Uterus (tissue), 4 donors: Measurements from ENCODE around the gene ZDHHC3. TPM values are rescaled to one million over a fixed set of nuclear protein-coding genes. Genes with fewer than 3 reads are reported as not detected.

ENCODE experiments used
- DNase-seq, 2 donors: peaks; one replicate each; pipeline ENCODE4 v3.0.0-alpha.2; 2019 to 2020
- H3K27ac ChIP-seq, 2 donors: fragments of 200-600 bp; sonication (generic); 1 replicate in 1 of 2; 2 replicates in 1 of 2; pipeline ENCODE4 v1.5.1; 2016 to 2018
- H3K27me3 ChIP-seq, 2 donors: fragments of 200-600 bp; sonication (generic); one replicate each; pipeline ENCODE4 v1.5.1; 2018 to 2019; ENCODE audit warnings: control low read depth in 1 of 2
- H3K36me3 ChIP-seq, 2 donors: fragments of 200-600 bp; sonication (generic); one replicate each; pipeline ENCODE4 v1.5.1; 2019; ENCODE audit warnings: control low read depth in 1 of 2
- H3K4me1 ChIP-seq, 2 donors: fragments of 200-600 bp; sonication (generic); one replicate each; pipeline ENCODE4 v1.5.1; 2018 to 2019; ENCODE audit warnings: control low read depth in 1 of 2
- H3K4me3 ChIP-seq, 2 donors: fragments of 200-600 bp; sonication (generic); 1 replicate in 1 of 2; 2 replicates in 1 of 2; pipeline ENCODE4 v1.5.1; 2018 to 2019; ENCODE audit warnings: mild to moderate bottlenecking in 1 of 2
- H3K9me3 ChIP-seq, 2 donors: fragments of 200-600 bp; sonication (generic); one replicate each; pipeline ENCODE4 v1.5.1; 2019; ENCODE audit warnings: control low read depth in 1 of 2
- CTCF ChIP-seq, 4 experiments: fragments of 200-600 bp in 2 of 4; fragments of 450-650 bp in 2 of 4; sonication (generic) in 2 of 4; IDR thresholded peaks; one replicate each; pipeline ENCODE4 v1.5.1; 2016 to 2019; ENCODE audit warnings: antibody characterized with exemption in 4 of 4, mild to moderate bottlenecking in 2 of 4, moderate library complexity in 1 of 4
- POLR2A ChIP-seq, 2 donors: fragments of 450-650 bp; IDR thresholded peaks; one replicate each; pipeline ENCODE4 v1.6.1; 2016; ENCODE audit warnings: antibody characterized with exemption in 2 of 2, mild to moderate bottlenecking in 1 of 2, moderate library complexity in 1 of 2
- intact Hi-C: fragments of 100-400 bp; cut with DNase I; formaldehyde crosslinking; loops from one replicate; pipeline ENCODE4 v1.15.1; 2023; ENCODE audit warnings: low total_unique reads
- total RNA-seq, 4 donors: library from RNA; depleted of rRNA in 3 of 4; stranded (reverse); fragments of >200 nt in 3 of 4; gene quantifications; one replicate each; pipeline versions ENCODE4 v1.1.0 to v1.2.4, GENCODE V29; 2014 to 2023
- donor health status: DM: yes; HTN: yes; CAD: no.

The ZDHHC3 gene
- total RNA-seq, 4 donors from 2014 or later = 29.7 to 76.2 (median 56.2) TPM

DNA sequence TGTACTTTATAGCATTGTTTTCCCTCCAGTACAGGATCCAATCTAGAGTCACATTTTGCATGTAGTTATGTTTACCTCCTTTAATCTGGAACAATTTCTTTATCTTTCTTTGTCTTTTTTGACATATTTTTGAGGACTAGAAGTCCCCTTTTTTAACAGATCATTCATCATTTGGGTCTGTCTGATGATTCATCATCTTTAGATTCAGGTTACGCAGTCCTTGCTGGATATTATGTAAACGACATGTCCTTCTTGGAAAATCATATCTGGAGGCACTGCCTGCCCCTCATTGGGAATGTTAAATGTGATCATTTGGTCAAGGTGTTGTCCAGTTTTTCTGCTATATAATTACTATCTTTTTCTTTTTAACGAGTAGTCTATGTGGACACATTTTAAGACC, 83.3 kb downstream of the ZDHHC3 start:
- TF ChIP-seq CTCF (IDR thresholded peaks at IDR 0.05) (no peak), POLR2A (IDR thresholded peaks at IDR 0.05) (no peak)
- no peak overlapping the region for H3K4me3 ChIP-seq
- H3K36me3 ChIP-seq = no peaks in the 10 kb centered on the region
- H3K9me3 ChIP-seq = no peaks in the 10 kb centered on the region
- intact Hi-C loops = no loop called here
- no peaks in the 10 kb centered on the region for H3K27me3 ChIP-seq
- no peak for DNase-seq
- H3K4me1 ChIP-seq = no peaks in the 10 kb centered on the region
- H3K27ac ChIP-seq = no peak overlapping the region

GRCh38 chr3:44890852-44891251, 85.1 kb downstream of the ZDHHC3 start:
- H3K27ac ChIP-seq = no peak overlapping the region
- DNase-seq = no peak
- H3K4me3 ChIP-seq = no peak overlapping the region
- intact Hi-C loops = no loop called here
- no peak for TF ChIP-seq POLR2A (IDR thresholded peaks at IDR 0.05)
- no peak for TF ChIP-seq CTCF (IDR thresholded peaks at IDR 0.05)
- no peaks in the 10 kb centered on the region for H3K9me3 ChIP-seq
- H3K4me1 ChIP-seq = no peaks in the 10 kb centered on the region
- H3K36me3 ChIP-seq = no peaks in the 10 kb centered on the region
- H3K27me3 ChIP-seq = no peaks in the 10 kb centered on the region

GRCh38 chr3:44890258-44890657, 85.7 kb downstream of the ZDHHC3 start:
- TF ChIP-seq POLR2A (IDR thresholded peaks at IDR 0.05) (no peak), CTCF (IDR thresholded peaks at IDR 0.05) (no peak)
- no peak overlapping the region for H3K27ac ChIP-seq
- DNase-seq = no peak
- no peaks in the 10 kb centered on the region for H3K9me3 ChIP-seq
- H3K27me3 ChIP-seq = no peaks in the 10 kb centered on the region
- no peaks in the 10 kb centered on the region for H3K36me3 ChIP-seq
- no peak overlapping the region for H3K4me3 ChIP-seq
- H3K4me1 ChIP-seq = no peaks in the 10 kb centered on the region
- intact Hi-C loops = no loop called here

DNA sequence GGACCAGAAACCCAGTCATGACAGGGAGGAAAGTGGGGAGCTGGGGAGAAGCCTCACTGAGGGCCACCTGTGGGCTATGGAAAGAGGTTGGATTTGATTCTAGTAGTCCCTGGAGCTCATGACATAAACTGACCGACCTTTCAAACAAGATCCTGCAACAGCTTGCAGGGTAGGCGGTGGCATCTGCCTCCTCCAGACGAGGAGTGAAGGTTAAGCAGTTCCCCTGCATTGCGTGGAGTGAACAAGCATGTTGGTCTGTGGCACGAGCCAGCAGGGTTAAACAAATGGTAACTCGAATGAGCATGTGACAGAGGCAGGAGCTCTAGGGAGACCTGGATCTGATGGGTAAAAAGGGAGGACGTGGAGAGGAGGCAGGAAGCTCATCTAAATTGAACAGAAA, 88.9 kb downstream of the ZDHHC3 start:
- H3K27me3 ChIP-seq = no peaks in the 10 kb centered on the region
- no peak for DNase-seq
- TF ChIP-seq POLR2A (IDR thresholded peaks at IDR 0.05) (no peak), CTCF (IDR thresholded peaks at IDR 0.05) (no peak)
- H3K36me3 ChIP-seq = no peaks in the 10 kb centered on the region
- H3K9me3 ChIP-seq = no peaks in the 10 kb centered on the region
- H3K4me3 ChIP-seq = no peak overlapping the region
- intact Hi-C loops = no loop called here
- H3K4me1 ChIP-seq = no peaks in the 10 kb centered on the region
- H3K27ac ChIP-seq = no peak overlapping the region

GRCh38 chr3:44886561-44886960, 89.4 kb downstream of the ZDHHC3 start:
- intact Hi-C loops = no loop called here
- H3K36me3 ChIP-seq = no peaks in the 10 kb centered on the region
- DNase-seq = no peak
- no peak overlapping the region for H3K4me3 ChIP-seq
- no peak for TF ChIP-seq POLR2A (IDR thresholded peaks at IDR 0.05)
- no peak for TF ChIP-seq CTCF (IDR thresholded peaks at IDR 0.05)
- no peaks in the 10 kb centered on the region for H3K27me3 ChIP-seq
- no peaks in the 10 kb centered on the region for H3K4me1 ChIP-seq
- no peak overlapping the region for H3K27ac ChIP-seq
- H3K9me3 ChIP-seq = no peaks in the 10 kb centered on the region
